Stimulated activated CD4-positive, alpha-beta T cell treated with anti-CD3 and anti-CD28 coated beads, Interleukin-4, amount 100 ng/mL, for 4 hours (primary cell): ENCODE measurements around the gene DRGX.

Experiments used
- DNase-seq, 2 experiments: peaks; one replicate each; pipeline ENCODE4 v3.0.0-alpha.2; 2020

The DRGX gene

DNA sequence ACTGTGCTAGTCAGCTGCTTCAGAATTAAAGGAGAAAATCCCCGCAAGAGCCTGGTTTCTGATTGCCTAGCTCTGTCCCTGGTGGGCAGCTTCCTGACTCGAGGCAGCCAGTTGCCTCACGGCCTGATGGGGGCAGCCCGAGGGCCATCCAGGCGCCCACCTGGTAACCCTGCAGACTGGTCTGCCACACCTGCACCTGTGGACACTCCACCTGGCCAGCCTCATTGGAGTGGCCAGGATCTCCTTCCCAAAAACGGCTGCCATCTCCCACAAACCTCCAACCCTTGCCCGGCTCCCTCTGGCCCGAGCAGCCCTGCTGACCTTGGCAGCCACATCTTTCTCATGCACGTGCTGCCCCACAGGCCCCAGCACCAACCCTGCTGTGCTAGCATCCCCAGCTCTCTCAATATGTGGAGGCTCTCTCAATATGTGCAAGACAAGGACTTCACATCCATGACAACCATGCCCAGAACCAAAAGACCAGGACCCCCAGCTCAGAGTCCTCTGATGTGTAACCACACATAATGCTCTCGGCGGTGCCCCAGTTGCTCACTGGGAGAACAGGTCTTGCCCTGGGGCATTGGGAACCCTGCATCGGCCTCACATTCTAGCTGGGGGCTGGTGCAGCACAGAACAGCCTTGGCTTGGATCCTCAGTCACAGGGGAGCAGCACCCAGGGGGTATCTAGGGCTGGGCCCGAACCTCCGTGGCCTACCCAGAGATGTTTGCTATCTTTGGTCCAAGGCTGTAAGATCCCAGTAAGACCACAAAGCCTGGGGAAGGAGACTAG, 14.6 kb downstream of the DRGX start:
- DNase-seq: no peak

DNA sequence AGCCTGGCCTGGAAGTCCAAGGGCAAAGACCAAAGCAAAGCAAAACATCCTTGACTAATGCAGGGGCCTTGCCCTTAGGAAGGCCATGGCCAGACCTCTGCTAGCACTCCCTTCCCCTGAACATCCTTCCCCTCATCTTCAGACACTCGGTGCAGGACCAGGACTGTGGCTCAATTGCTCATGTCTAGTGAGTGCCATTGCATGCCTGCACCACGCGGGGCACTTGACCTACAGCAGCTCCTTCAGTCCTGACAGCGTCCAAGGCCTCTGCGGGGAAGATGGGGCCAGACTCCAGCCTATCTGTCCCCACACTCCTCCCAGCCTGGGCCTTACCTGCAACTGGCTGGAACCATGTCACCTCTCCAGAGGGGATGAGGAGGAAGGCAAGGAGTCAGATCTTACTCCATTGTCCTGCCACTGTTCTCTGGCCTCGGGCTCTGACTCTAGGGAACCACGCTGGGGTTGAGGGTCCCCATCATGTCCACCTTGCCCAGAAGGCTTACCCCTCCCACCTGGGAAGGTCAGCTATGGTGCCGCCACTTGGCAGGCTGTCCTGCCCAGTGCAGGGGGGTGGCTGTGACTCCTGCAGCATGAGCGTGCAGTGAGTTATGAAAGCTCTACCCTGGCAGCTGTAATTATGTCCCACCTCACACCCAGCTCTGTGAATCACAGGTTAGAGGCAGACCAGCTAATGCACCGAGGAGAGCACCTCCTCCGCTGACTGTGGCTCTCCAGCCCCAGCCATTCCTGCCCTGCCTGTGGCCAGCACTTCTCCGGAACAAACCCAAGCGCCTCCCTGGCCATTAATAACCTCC, 16.1 kb downstream of the DRGX start:
- DNase-seq: no peak

DNA sequence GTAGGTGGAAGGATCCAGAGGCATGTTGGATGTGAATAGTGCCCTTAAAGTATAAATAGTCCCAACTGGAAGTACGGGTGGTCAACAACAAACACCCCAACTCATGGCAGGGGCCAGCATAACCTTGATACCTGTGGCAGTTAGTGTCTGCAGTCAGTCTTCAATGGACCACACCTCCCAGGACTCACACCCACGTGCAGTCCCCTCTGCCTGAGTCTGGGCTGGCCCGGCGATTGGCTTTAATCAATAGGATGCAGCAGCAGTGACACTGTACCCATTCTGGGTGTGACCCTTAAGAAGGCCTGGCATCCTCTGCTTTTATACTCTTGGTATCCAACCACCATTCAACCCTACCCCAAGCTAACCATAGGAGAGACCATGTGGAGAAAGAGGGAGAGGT, 18.6 kb downstream of the DRGX start:
- no peak for DNase-seq

DNA sequence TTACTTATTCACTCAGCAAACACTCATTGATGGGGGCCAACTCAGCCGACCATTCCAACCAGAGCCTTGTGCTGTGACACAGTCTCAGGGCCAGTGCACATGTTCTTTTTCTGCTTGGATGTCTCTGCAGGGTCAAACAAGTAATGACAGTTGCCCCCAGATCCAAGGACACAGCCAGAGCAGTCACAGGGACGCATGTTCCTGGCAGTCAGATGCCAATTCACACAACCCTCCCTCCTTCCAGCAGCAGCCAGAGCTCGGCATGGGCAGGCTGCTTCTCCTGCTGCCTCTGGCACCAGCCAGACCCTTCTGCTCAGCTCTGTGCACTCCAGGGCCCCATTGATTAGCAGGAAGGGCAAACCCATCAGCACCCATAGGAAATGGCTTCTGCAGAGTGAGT, 20.3 kb downstream of the DRGX start:
- no peak for DNase-seq

DNA sequence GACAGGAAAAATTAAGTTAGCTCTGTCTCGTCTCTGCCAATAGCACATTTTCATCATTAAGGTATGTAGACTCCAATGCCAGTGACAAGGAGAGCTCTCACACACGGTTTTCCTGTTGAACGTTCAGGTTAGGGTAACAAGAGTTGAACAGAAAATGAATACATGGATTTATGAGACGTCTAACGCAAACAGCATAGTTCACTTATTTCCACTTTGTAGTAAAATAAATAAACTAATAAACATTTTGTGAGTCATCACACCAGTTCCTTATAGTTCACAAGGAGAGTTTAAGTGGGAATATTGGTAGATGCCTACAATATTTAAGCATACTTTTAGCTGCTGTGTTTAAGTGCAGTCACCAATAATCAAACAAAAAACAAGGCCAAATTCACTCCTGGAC, 21.1 kb downstream of the DRGX start:
- DNase-seq: no peak

DNA sequence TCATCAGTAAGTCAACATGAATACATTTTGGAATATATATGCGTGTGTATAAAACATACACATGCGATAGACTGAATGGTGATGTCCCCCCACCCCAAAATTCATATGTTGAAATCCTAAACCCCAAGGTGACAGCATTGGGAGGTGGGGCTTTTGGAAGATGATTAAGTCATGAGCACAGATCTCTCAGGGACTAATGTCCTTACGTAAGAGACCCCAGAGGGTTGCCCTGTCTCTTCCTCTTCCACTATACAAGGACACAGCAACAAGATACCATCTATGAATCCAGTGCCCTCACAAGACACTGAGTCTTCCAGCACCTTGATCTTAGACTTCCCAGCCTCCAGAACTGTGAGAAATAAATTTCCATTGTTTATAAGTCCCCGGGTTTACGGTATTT, 22.5 kb downstream of the DRGX start:
- no peak for DNase-seq

DNA sequence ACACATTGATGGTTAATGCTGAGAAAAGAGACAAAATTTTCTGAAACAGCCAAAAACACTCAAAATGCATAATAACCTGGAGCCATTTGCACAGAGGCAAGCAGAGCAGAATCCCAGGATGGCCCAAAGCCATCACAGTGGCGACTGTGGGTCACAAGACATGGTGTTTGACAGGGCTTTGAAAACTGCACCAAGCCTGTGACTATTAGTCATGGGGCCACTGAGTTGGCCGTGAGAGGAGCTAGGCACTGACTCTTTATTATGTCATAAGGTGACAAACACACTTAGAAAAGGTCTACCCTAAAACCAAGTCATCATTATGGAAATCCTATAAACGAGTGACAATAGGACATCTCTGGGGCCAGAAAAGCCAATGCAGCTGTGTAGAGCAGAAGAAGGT, 23.9 kb downstream of the DRGX start:
- DNase-seq: no peak

DNA sequence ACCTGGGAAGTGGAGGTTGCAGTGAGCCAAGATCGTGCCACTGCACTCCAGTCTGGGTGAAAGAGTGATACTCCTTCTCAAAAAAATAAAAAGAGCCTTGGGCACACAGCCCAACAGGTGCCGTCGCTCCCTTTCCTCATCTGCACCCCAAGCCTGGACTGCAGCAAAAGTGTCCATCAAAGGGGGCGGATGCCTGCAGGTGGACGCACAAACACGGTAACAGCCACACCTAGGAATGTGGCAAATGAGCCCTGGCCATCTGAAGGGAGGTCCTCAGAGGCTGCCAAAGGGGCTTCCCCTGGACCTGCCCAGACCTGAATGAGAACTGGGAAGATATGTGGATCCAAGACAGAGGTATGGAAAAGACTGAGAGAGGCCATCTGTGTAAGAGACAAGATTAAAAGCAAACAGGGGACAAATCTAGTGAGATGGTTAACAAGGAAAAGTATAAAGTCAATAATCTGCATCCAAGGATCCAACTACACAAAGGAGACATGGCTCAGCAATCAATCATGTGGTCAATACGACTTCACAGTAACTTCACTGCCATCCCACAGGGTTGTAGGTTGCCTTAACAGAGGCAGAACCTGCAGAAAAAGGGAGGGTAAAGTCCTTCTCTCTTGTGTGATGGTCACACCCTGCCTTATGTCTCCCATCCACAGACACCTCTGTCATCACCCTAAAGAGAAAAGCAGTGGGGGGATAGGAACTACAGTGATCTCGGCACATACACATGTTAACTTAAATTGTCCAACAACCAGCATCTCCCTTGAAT, 25.4 kb downstream of the DRGX start:
- DNase-seq: no peak

DNA sequence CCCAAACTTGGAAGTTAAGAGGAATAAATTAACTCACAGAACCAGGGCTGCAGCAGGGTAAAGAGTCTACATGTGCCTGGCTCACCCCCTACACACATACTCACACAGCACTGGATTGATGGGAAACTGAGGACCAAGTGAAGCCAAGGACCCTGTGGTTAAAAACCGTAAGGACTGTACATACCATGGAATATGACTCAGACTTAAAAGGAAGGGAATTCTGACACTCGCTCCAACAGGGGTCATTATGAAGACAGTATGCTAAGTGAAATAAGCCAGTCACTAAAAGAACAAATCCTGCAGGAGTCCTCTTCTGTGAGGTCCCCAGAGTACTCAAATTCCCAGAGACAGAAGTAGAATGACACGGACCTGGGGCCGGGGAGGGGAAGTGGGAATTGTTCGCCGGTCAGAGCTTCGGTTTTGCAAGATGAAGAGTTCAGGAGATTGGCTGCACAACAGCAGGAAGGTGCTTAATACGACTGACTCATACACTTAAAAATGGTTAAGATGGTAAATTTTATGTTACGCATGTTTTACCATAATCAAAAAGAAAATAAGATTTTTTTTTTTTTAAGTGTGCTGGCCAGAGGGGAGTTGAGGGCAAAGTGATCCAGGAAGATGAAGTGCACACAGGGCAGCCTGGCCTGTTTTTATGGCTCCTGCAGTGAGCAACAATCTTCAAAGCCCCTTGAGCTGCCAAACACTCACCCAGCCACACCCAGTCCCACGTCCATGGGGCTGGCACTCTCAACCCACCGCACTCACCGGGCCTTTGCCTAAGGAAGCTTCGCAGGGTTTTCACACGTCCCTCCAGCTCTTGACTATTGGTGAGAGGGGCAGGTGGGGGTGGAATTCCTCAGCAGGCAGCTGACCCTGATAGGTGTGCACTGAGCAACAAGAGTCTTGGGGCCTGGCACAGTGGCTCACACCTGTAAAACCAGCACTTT, 26.4 kb downstream of the DRGX start:
- DNase-seq: no peak

DNA sequence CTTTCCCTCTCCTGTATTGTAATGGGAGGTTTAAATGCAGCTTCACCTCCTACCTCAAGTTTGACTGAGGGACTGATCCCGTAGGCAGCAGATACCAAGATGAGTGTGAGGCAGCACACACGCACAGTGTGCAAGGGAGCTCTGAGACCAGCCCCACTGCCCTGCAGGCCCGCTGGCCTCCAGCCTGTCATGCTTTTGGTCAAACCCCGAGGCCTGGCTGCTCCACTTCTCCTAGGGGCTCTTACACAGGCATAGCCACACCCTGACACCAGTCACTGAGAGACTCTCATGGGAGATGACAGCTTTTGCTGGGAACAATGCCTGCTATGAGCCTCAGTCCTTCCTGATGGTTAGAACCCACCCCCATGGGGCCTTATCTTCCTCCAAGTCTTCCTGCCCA, 27.6 kb downstream of the DRGX start:
- no peak for DNase-seq

DNA sequence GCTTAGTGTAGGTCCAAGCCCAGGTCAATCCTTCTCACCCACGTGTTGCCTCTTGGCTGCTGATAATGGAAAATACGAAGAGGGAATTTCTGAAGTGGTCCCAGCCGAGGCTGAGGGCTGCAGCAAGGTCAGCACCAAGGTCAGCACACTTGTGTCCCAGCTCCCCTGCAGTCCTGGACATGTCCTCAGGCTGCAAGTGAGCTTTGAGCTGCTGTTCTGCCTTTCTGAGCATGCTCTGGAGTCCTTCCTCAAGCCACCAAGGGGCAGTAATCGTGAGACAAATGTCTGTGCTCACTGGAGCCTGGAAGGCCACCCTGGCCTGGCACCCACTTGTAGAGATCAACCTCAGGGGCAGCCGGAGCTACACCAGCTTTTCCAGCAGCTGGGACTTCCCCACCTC, 28.3 kb downstream of the DRGX start:
- no peak for DNase-seq

DNA sequence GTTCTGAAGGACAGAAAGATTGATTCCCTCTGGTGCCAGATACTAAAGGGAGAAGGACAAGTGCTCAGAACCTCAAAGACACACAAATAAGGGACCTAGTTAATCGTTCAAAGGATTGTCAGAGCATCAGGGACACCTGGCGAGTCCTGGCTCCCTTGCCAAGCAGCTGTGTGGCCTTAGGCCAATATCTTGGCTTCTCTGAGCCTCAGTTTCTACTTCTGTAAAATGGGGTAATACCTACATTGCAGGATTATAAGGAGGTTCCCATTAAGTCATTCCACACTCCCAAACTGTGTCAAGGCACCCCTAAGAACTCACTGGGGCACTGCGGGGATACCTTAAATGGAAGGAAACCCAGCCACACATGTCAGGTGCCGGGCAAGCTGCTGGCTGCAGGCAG, 29.4 kb downstream of the DRGX start:
- no peak for DNase-seq

DNA sequence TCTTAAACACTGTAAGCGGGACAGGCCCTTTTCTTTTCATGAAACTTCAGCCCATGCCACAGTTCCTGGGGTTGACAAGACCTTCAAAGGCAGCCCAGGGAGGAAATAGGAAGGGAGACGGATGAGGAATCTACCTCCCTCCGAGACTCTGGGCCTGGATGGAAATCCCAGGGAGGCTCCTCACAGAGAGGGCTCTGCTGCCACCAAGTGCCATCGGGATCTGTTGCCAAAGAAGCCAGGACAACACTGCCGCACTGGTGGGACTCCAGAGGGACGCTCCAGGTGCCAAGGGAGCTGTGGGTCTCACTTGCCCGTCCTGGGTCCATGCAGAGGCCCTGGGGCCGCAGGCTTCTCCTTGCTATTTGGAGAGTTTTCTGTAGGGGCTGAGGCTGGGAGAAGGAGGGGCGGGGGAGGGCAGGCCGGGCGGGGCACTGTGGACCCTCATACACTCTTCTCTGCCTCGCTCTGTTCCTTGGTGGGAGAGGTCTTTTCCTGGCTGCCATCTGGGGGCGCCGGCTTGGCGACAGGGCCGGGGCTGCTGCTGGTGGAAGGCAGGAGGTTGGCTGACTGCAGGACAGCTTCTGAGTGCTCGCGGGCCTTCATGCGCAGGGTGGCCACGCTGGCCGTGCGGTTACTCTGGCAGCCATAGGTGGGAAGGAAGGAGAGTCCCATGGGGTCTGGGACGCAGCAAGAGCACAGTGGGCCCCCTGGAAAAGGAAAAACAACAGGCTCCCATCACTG, 30.0 kb downstream of the DRGX start:
- no peak for DNase-seq

DNA sequence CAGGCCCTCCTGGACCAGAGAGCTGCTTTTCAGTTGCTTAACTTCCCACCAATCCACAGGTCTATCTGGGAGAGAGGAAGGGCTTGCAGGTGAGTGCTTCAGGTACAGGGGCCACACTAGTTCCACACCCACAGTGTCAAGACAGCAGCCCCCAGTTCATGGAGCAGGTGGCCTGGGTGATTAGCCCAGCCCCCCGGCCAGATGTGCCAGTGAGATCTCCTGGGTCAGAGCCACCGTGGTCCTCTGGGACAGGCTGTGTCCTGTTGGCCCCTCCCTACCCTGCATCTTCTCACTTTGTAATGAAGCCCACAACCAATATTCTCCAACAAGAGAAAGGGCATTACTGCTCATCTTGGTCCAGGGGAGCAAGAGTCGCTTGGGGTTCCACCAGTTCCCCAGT, 30.6 kb downstream of the DRGX start:
- DNase-seq: no peak

DNA sequence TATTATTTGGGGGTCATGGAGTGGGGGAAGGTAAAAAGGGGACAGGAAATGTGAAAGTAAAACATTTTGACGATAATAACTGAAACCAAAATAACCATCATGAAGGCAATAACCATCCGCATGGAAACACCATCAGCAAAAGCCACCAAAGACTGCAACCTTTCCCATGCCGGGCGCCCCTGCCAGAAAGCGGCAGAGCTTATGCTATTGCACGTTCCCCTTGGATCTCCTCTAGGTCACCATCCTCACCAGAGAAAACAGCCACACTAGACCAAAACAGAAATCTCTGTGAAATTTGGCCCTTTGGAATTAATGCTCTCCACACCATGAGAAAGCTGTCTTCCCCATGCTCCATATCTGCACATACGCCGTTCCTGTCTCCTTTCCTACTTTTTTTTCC, 31.1 kb downstream of the DRGX start:
- DNase-seq: no peak

DNA sequence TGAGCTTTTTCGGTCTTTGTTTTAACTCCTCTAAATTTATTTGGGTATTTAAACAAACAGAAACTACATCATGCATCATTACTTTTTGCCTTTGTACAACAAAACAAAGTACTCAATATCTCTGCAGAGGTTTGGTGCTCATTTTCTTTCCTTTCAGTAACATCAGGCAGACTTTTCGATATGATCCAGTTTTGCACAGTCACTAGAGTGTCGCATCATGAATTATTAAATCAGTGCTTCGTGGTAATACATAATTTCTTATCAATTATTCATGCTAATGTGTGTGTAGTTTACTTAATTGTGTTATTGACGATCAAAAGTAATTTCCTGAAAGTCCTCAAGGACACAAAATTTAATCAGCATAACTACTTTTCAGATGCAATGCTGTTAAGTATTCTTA, 31.8 kb downstream of the DRGX start:
- DNase-seq: no peak

DNA sequence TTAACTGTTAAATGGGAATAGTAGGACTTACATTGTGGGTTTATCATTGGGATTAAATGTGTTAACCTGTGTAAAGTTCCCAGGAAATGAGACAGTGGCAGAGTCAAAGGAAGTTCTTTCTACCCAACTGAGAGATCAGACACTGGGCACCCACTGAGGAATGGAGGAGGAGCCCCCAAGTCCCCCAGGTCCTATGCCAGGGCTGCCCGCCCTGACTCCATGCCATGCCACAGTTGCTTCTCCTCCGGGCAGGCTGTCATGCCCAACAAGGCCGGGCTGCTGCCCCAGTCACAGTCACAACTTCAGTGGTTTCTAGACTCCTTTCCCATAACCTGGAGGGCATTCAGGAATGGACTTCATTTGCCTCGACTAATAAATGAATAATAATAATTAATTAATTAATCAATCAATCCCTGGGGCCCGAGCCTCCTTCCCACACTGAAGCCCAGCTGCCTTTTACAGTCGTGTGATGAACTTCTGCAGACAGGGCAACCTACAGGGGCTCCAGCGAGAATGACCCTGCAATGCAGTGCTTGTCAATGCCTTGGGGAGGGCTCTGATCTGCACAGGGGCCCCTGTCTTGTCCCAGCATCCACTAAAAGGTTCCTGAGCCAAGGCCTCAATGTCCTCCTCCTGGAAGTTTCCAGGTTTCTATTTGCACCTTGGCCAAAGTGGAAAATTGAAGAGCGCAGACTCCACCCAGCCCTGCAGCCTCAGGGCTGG, 32.4 kb downstream of the DRGX start:
- no peak for DNase-seq

DNA sequence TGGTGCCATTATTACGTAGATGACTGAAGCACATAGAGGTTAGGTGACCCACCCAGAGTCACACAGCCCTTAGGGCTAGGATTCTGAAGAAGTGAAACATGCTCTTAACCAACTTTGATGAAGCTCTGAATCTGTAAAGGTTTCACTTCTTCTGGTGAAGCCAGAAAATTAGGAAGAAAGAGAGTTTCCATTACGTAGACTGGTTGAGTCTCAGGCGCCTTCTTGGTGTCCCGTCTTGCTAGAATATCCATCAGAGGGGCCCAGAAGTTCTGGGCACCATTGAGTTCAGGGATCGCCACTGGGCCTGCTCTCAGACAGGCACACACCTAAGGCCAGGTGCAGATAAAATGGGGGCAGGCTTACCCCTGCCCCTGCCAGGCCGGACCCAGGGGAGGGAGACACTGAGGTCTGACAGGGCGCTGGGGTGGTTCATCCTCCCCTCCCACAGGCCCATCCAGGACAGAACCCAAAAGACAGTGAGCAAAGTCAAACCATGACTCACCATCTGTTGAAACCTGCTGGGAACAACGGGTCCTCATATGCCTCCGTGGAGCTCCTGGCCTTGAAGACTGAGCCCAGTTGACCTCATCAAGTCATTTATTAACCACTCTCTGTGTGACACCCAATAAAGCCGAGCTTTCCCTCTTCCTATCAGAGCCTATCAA, 33.2 kb downstream of the DRGX start:
- DNase-seq: no peak

DNA sequence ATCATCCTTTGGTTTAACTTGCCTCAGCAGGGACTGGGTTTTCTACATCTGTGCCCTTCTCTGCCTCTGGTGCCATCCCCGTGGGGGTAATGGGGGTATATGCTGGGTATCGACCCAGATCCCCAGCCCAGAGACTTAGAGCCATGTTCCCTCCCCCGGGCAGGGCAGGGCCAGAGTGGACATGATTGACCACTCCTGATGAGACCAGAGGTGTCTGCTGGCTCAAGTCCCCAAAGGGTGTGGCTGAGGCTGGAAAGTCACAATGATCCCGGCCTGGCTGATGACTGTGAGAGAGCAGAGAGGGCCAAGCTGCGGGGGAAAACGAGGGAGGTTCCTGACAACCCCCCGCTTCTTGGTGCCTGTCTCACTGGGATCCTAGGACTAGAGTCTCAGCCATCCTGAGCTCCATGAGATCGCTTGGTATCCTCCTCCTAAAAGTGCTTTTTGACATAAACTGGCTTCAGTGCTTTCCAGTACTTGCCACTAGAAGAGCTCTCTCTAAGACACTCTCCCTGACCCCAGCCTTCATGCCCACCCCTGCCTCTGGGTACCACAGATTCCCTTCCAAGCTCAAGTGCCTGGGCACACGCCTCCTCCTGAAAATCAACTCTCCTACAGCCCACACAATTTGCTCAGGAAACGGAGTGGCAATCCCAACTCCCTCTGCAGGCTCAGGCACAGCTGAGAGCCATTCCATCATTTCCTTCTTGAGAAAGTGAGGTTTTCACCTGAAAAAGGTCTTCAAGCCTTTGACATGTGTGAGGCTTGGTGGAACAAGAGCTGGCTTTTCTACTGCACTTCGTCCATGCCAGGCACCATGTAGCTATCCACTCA, 33.9 kb downstream of the DRGX start:
- no peak for DNase-seq

DNA sequence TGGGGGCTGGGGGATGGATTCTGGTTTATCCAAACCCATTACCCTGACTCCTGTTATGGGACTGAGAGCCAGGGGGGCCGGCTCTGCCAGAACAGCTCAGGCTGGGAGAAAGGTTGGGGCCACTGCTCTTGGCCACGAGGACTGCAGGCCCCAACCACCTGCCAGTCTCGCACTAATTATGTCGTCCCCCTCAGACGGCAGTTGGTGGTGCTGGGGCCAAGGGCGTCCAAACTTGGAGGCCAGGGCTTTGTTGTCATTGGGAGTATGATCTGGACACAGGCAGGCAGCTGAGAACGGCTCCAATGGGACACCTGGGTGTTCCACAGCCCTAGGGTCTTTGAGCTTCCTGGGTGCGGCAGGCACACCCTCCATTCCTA, 34.7 kb downstream of the DRGX start:
- DNase-seq: no peak
